ENCODE data around the gene RGS2. TPM values are rescaled to one million over a fixed set of nuclear protein-coding genes. Genes with fewer than 3 reads are reported as not detected.

Gene RGS2
- total and polyA plus RNA-seq, 9 of the 15 experiments (the other 6 are each of a cell fraction or from before 2014, with no cell fraction given), result 2.5 to 5.4 (median 3.8) TPM

DNA sequence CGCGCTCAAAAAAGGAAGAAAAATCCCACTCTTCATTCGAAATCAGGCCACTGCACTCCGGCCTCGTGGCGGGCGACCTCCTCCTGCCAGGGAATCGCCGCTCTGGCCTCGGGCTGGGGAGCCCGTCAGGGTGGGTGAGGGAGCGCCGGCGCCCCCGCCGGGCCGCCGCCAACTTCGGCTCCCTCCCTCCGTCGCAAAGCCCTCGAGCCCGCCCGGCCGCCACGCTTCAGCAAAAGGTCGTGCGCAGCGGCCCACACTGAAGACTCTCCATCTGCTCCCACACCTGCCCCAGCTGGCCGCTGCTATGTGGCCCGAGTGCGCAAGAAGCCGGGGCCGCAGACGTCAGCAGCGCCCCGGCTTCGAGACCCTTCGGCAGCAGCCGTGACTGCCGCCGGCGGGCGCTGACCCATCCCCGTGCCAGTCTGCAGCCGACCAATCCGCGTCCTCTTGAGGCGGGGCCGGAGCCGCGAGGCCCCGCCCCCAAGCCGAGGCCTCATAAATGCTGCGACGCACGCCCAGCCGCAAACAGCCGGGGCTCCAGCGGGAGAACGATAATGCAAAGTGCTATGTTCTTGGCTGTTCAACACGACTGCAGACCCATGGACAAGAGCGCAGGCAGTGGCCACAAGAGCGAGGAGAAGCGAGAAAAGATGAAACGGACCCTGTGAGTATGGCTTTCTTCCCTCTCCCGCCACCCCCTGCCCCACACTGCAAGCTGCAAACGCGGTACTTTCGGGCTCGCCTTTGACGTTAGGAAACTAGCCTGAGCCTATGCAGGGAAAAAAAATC lies at the start of gene RGS2 (continued):
- TF ChIP-seq NBN (IDR thresholded peaks at IDR 0.05; ENCODE audit: low read depth) (peak; percentile 77; the same call in 1 of the 2 replicates), ZNF133 (CRISPR knock-in tag; IDR thresholded peaks at IDR 0.05) (no peak), HDAC1 (IDR thresholded peaks at IDR 0.05) (peak in 1 of 2 experiments; percentile 66; a peak in 2 of 4 replicates), TGIF2 (CRISPR knock-in tag; IDR thresholded peaks at IDR 0.05) (peak; percentile 50; the same call in 1 of the 2 replicates), ETV1 (tag; conservative IDR thresholded peaks at IDR 0.05; ENCODE audit: low read depth) (no peak)
- TF ChIP-seq, protein P1, sequence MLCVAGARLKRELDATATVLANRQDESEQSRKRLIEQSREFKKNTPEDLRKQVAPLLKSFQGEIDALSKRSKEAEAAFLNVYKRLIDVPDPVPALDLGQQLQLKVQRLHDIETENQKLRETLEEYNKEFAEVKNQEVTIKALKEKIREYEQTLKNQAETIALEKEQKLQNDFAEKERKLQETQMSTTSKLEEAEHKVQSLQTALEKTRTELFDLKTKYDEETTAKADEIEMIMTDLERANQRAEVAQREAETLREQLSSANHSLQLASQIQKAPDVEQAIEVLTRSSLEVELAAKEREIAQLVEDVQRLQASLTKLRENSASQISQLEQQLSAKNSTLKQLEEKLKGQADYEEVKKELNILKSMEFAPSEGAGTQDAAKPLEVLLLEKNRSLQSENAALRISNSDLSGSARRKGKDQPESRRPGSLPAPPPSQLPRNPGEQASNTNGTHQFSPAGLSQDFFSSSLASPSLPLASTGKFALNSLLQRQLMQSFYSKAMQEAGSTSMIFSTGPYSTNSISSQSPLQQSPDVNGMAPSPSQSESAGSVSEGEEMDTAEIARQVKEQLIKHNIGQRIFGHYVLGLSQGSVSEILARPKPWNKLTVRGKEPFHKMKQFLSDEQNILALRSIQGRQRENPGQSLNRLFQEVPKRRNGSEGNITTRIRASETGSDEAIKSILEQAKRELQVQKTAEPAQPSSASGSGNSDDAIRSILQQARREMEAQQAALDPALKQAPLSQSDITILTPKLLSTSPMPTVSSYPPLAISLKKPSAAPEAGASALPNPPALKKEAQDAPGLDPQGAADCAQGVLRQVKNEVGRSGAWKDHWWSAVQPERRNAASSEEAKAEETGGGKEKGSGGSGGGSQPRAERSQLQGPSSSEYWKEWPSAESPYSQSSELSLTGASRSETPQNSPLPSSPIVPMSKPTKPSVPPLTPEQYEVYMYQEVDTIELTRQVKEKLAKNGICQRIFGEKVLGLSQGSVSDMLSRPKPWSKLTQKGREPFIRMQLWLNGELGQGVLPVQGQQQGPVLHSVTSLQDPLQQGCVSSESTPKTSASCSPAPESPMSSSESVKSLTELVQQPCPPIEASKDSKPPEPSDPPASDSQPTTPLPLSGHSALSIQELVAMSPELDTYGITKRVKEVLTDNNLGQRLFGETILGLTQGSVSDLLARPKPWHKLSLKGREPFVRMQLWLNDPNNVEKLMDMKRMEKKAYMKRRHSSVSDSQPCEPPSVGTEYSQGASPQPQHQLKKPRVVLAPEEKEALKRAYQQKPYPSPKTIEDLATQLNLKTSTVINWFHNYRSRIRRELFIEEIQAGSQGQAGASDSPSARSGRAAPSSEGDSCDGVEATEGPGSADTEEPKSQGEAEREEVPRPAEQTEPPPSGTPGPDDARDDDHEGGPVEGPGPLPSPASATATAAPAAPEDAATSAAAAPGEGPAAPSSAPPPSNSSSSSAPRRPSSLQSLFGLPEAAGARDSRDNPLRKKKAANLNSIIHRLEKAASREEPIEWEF (CRISPR knock-in tag; IDR thresholded peaks at IDR 0.05), result no peak
- TF ChIP-seq, protein P2, sequence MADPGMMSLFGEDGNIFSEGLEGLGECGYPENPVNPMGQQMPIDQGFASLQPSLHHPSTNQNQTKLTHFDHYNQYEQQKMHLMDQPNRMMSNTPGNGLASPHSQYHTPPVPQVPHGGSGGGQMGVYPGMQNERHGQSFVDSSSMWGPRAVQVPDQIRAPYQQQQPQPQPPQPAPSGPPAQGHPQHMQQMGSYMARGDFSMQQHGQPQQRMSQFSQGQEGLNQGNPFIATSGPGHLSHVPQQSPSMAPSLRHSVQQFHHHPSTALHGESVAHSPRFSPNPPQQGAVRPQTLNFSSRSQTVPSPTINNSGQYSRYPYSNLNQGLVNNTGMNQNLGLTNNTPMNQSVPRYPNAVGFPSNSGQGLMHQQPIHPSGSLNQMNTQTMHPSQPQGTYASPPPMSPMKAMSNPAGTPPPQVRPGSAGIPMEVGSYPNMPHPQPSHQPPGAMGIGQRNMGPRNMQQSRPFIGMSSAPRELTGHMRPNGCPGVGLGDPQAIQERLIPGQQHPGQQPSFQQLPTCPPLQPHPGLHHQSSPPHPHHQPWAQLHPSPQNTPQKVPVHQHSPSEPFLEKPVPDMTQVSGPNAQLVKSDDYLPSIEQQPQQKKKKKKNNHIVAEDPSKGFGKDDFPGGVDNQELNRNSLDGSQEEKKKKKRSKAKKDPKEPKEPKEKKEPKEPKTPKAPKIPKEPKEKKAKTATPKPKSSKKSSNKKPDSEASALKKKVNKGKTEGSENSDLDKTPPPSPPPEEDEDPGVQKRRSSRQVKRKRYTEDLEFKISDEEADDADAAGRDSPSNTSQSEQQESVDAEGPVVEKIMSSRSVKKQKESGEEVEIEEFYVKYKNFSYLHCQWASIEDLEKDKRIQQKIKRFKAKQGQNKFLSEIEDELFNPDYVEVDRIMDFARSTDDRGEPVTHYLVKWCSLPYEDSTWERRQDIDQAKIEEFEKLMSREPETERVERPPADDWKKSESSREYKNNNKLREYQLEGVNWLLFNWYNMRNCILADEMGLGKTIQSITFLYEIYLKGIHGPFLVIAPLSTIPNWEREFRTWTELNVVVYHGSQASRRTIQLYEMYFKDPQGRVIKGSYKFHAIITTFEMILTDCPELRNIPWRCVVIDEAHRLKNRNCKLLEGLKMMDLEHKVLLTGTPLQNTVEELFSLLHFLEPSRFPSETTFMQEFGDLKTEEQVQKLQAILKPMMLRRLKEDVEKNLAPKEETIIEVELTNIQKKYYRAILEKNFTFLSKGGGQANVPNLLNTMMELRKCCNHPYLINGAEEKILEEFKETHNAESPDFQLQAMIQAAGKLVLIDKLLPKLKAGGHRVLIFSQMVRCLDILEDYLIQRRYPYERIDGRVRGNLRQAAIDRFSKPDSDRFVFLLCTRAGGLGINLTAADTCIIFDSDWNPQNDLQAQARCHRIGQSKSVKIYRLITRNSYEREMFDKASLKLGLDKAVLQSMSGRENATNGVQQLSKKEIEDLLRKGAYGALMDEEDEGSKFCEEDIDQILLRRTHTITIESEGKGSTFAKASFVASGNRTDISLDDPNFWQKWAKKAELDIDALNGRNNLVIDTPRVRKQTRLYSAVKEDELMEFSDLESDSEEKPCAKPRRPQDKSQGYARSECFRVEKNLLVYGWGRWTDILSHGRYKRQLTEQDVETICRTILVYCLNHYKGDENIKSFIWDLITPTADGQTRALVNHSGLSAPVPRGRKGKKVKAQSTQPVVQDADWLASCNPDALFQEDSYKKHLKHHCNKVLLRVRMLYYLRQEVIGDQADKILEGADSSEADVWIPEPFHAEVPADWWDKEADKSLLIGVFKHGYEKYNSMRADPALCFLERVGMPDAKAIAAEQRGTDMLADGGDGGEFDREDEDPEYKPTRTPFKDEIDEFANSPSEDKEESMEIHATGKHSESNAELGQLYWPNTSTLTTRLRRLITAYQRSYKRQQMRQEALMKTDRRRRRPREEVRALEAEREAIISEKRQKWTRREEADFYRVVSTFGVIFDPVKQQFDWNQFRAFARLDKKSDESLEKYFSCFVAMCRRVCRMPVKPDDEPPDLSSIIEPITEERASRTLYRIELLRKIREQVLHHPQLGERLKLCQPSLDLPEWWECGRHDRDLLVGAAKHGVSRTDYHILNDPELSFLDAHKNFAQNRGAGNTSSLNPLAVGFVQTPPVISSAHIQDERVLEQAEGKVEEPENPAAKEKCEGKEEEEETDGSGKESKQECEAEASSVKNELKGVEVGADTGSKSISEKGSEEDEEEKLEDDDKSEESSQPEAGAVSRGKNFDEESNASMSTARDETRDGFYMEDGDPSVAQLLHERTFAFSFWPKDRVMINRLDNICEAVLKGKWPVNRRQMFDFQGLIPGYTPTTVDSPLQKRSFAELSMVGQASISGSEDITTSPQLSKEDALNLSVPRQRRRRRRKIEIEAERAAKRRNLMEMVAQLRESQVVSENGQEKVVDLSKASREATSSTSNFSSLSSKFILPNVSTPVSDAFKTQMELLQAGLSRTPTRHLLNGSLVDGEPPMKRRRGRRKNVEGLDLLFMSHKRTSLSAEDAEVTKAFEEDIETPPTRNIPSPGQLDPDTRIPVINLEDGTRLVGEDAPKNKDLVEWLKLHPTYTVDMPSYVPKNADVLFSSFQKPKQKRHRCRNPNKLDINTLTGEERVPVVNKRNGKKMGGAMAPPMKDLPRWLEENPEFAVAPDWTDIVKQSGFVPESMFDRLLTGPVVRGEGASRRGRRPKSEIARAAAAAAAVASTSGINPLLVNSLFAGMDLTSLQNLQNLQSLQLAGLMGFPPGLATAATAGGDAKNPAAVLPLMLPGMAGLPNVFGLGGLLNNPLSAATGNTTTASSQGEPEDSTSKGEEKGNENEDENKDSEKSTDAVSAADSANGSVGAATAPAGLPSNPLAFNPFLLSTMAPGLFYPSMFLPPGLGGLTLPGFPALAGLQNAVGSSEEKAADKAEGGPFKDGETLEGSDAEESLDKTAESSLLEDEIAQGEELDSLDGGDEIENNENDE (IDR thresholded peaks at IDR 0.05; ENCODE audit: low read depth, low read length), result no peak
- TF ChIP-seq, protein P3, sequence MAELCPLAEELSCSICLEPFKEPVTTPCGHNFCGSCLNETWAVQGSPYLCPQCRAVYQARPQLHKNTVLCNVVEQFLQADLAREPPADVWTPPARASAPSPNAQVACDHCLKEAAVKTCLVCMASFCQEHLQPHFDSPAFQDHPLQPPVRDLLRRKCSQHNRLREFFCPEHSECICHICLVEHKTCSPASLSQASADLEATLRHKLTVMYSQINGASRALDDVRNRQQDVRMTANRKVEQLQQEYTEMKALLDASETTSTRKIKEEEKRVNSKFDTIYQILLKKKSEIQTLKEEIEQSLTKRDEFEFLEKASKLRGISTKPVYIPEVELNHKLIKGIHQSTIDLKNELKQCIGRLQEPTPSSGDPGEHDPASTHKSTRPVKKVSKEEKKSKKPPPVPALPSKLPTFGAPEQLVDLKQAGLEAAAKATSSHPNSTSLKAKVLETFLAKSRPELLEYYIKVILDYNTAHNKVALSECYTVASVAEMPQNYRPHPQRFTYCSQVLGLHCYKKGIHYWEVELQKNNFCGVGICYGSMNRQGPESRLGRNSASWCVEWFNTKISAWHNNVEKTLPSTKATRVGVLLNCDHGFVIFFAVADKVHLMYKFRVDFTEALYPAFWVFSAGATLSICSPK (IDR thresholded peaks at IDR 0.05; ENCODE audit: borderline replicate concordance), result no peak
